Naive B cell (primary cell): ENCODE data around the gene CRAT. TPM values are rescaled to one million over a fixed set of nuclear protein-coding genes. Genes with fewer than 3 reads are reported as not detected.
A peak's percentile ranks its signal among the peaks of the same experiment; 100 is the strongest.

ENCODE experiments used
- ATAC-seq, 2 donors: fragments of 150-1000 bp; cut with Tn5 transposase; 2 replicates each; pipeline ENCODE4 v1.10.0; 2021; ENCODE audit warnings: low read depth in 2 of 2, mild to moderate bottlenecking in 2 of 2, moderate library complexity in 2 of 2
- DNase-seq: peaks from one replicate; pipeline ENCODE4 v3.0.0; 2022
- H3K27ac Mint-ChIP-seq, 6 donors: one replicate each; pipeline ENCODE4 v1.8.0; 2020 to 2022; ENCODE audit warnings: mild to moderate bottlenecking in 6 of 6, mixed read lengths in 6 of 6, moderate library complexity in 5 of 6, inconsistent platforms in 2 of 6
- H3K27me3 Mint-ChIP-seq, 3 donors: one replicate each; pipeline ENCODE4 v1.8.0; 2021 to 2022; ENCODE audit warnings: mixed read lengths in 3 of 3, mild to moderate bottlenecking in 1 of 3
- H3K36me3 Mint-ChIP-seq, 2 donors: one replicate each; pipeline ENCODE4 v1.8.0; 2020 to 2022; ENCODE audit warnings: mixed read lengths in 2 of 2, inconsistent platforms in 1 of 2, mild to moderate bottlenecking in 1 of 2
- H3K4me1 Mint-ChIP-seq, 3 donors: one replicate each; pipeline ENCODE4 v1.8.0; 2020 to 2022; ENCODE audit warnings: mixed read lengths in 3 of 3, inconsistent platforms in 1 of 3, mild to moderate bottlenecking in 1 of 3, moderate library complexity in 1 of 3
- H3K4me3 Mint-ChIP-seq, 8 donors: one replicate each; pipeline ENCODE4 v1.8.0; 2020 to 2022; ENCODE audit warnings: mild to moderate bottlenecking in 8 of 8, mixed read lengths in 8 of 8, moderate library complexity in 8 of 8, inconsistent platforms in 2 of 8
- H3K9me3 Mint-ChIP-seq, 7 donors: one replicate each; pipeline ENCODE4 v1.8.0; 2020 to 2022; ENCODE audit warnings: mixed read lengths in 7 of 7, mild to moderate bottlenecking in 5 of 7, inconsistent platforms in 2 of 7, moderate library complexity in 1 of 7
- polyA plus RNA-seq, 6 donors: library from polyadenylated mRNA; unstranded; fragments of 300-500 nt; fragmentation: Illumina TruSeq; gene quantifications; one replicate each; pipeline ENCODE4 v1.2.3, GENCODE V29; 2021; ENCODE audit warnings: low read depth in 6 of 6

The CRAT gene
- polyA plus RNA-seq, 6 donors from 2014 or later: 4.5 to 11.0 (median 7.5) TPM

DNA sequence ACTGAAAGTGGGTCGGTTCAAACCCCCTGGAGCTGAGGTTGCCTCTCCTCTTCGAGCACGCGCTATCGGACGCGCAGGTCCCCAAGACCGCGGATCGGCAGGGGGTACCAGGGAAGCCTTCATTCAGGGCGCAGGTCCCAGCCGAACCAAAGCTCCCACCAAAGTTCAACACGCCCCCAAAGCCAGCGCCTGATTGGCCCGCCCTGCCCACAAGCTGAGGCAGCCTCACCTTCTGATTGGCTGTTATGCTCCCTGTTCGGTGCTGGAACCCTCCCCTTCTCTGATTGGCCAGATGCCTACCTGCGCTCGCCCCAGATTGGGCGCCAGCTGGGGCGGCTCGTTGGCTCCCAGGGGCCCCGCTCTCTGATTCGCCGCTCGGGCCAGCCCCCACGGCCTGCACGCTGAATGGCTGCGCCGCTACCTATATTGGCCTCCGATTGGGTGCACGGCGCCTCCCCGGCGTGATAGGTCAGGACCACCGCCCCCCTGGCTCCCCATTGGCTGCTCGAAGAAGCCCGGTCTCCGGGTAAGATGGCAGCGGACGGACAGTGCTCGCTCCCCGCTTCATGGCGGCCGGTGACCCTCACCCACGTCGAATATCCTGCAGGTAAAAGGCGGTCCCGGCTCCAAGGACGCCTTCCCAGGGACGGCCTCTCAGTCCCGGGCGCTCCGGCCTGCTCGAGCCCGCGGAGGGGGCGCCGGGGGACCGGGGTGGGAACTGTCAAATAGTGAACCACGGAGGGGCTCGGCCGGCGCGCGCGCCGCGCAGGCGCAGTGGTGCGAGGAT lies 29.8 kb downstream of the CRAT start, which contains the start of gene DOLPP1:
TSS of gene DOLPP1 (plus strand) at position 511 of the 787 bp plus-strand sequence. CDS start at position 532, 21 bp downstream.
- Mint-ChIP-seq H3K36me3 (no peaks in the 10 kb centered on the region), H3K4me3 (peak within 1 kb of the TSS; percentile 90 to 97 (median 94)), H3K27ac (peak within 1 kb of the TSS; percentile 33 to 89 (median 84)), H3K27me3 (no peaks in the 10 kb centered on the region), H3K9me3 (no peaks in the 10 kb centered on the region), H3K4me1 (peaks cover 5 to 24% (median 18%) of the 10 kb centered on the region in 3 donors)
- ATAC-seq (peak; percentile 91), DNase-seq (peak; percentile 99)

DNA sequence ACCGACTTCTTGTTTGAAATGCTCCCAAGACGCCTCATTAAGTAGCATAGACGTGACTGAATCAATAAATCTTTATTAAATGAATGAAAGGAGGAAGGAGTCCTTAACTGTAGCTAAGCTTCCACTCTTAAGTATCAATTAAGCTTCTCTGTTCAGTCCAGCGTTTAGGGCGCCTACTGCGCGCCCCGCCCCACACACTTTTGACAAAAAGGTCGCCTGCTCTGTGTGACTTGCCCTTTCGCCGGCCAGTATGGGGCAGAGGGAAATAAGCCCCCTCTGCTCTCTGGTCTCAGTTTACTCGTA lies 30.3 kb downstream of the CRAT start:
- Mint-ChIP-seq H3K27me3 (no peaks in the 10 kb centered on the region), H3K9me3 (no peaks in the 10 kb centered on the region), H3K27ac (peak overlapping the region in 3 of 6 donors; percentile 66 to 89 (median 85)), H3K4me1 (peaks cover 5 to 24% (median 18%) of the 10 kb centered on the region in 3 donors), H3K36me3 (no peaks in the 10 kb centered on the region), H3K4me3 (peak overlapping the region; percentile 90 to 97 (median 94))
- no peak for DNase-seq
- ATAC-seq: no peak

DNA sequence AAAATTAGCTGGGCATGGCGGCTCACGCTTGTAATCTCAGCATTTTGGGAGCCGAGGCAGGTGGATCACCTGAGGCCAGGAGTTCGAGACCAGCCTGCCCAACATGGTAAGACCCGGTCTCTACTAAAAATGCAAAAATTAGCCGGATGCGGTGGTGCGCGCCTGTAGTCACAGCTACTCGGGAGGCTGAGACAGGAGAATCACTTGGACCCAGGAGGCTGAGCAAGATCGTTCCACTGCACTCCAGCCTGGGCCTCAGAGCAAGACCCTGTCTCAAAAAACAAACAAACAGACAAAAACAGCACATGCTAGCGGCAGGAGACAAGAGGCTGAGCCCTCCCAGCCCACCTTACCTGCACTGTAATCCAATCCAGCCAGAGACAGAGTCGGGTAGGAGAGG lies 30.8 kb downstream of the CRAT start:
- H3K27ac Mint-ChIP-seq: peak overlapping the region in 2 of 6 donors; percentile 85 to 89
- no peak for ATAC-seq

DNA sequence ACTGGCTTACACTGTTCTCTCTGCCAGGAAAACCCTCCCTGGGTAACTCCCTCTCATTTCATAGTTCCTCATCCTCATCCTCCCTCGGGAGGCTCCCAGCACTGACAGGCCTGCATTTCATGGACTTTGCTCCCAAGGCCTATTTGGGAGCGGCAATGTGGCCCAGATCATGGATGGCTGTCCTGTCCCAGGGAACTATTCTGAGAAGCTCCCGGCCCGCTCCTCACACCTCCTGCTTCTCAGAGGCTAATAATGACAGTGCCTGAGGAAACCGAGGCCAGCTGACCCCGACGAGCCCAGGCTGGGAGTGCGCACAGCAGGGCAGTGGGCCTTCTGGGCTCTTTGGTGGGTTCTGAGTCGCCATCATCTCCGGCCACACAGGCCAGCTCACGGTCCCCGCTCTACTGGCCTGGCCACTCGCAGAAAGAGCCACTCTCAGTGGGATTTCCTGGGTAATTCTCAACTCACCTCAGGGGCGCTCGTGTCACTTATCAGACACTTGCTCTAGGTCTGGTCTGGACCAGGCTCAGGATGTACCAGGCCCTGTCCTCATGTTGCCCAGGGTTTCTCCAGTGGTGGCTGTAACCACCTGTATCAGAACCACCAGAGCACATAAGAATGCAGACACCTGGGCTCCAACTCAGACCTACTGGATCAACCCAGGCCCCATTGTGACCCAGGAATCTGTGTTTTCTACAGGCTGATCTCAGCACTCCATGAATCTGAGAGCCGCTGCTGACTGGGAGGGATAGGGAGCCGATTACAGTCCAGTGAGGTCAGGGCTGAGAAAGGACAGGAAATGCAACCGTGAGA lies 31.7 kb downstream of the CRAT start:
- Mint-ChIP-seq H3K27ac (peak overlapping the region in 2 of 6 donors; percentile 14 to 83), H3K36me3 (no peaks in the 10 kb centered on the region), H3K4me3 (peak overlapping the region; percentile 49 to 94 (median 91)), H3K9me3 (no peaks in the 10 kb centered on the region), H3K4me1 (peaks cover 5 to 24% (median 18%) of the 10 kb centered on the region in 3 donors), H3K27me3 (no peaks in the 10 kb centered on the region)
- DNase-seq: no peak
- no peak for ATAC-seq

More for the DNA sequence above, 30.8 kb downstream of the CRAT start:
- no peak for DNase-seq
- Mint-ChIP-seq H3K9me3 (no peaks in the 10 kb centered on the region), H3K27me3 (no peaks in the 10 kb centered on the region), H3K36me3 (no peaks in the 10 kb centered on the region), H3K4me1 (peaks cover 5 to 24% (median 18%) of the 10 kb centered on the region in 3 donors), H3K4me3 (peak overlapping the region; percentile 90 to 97 (median 94))

DNA sequence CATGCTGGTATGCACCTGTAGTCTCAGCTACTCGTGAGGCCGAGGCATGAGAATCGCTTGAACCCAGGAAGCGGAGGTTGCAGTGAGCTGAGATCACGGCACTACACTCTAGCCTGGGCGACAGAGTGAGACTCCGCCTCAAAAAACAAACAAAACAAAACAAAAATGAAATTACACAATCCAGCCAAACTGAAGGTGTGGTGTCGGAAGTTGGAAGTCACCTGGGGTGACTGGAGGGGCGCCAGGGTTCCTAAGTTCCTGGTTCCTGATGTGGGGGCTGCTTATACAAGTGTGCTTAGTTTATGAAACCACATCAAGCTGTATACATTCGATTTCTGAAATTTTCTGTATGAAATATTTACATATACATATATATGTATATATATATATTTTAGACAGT lies 33.4 kb downstream of the CRAT start:
- Mint-ChIP-seq H3K9me3 (no peaks in the 10 kb centered on the region), H3K36me3 (no peaks in the 10 kb centered on the region), H3K27me3 (no peaks in the 10 kb centered on the region), H3K4me3 (peak overlapping the region in 1 of 8 donors; percentile 44), H3K27ac (no peak overlapping the region), H3K4me1 (peaks cover 0 to 21% (median 10%) of the 10 kb centered on the region in 3 donors)
- no peak for DNase-seq
- no peak for ATAC-seq

DNA sequence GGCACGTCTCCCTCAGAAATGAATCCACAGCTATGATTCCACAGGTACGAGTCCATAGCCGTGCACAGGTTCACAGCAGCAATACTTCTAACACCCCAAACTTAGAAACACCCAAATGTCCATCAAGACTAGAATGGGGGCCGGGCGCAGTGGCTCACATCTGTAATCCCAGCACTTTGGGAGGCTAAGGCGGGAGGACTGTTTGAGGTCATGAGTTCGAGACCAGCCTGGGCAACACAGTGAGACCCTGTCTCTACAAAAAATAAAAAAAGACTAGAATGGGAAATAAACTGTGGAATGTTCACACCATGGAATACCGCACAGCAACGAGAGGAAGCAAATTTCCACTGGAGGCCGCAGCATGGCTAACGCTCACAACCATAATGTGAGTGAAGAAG lies 34.0 kb downstream of the CRAT start:
- ATAC-seq: no peak
- Mint-ChIP-seq H3K27me3 (no peaks in the 10 kb centered on the region), H3K4me3 (peak overlapping the region in 2 of 8 donors; percentile 18 to 51), H3K27ac (no peak overlapping the region), H3K9me3 (no peaks in the 10 kb centered on the region), H3K36me3 (no peaks in the 10 kb centered on the region), H3K4me1 (peaks cover 0 to 19% (median 10%) of the 10 kb centered on the region in 3 donors)
- DNase-seq: no peak

DNA sequence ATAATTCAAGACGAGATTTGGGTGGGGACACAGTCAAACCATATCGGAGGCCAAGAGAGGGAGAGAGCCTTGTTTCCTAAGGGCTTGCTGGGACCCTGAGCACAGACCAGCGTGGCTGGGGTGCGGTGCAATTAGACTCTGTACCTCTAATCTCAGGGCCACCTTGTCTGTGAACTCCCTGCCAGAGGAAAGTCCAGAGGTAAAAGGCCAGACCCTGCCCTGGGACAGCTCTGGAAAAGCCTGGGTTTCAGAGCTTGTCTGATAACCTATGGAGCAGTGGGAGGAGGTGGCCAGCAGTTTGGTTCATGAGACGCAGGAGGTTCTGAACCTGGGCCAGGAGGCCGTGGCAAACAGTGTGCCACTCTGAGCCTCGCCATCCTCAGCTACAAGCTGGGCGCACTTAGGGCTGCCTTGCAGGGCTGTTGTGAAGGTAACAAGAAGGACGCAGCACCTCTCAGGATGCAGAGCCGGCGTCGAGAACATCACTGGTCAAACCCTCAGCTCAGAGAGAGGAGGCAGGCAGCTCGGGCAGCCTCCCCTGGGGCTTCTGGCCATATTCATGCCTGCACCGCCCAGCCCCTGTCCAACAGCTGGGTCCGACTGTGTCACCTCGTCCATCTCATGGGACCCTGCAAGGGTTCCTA lies 34.5 kb downstream of the CRAT start:
- H3K27ac Mint-ChIP-seq: peak overlapping the region in 2 of 6 donors; percentile 24 to 76
- H3K27me3 Mint-ChIP-seq: no peaks in the 10 kb centered on the region
- DNase-seq: no peak
- H3K4me3 Mint-ChIP-seq: peak overlapping the region in 1 of 8 donors; percentile 51
- no peak for ATAC-seq
- no peaks in the 10 kb centered on the region for H3K36me3 Mint-ChIP-seq
- H3K4me1 Mint-ChIP-seq: peaks cover 0 to 21% (median 10%) of the 10 kb centered on the region in 3 donors
- no peaks in the 10 kb centered on the region for H3K9me3 Mint-ChIP-seq

DNA sequence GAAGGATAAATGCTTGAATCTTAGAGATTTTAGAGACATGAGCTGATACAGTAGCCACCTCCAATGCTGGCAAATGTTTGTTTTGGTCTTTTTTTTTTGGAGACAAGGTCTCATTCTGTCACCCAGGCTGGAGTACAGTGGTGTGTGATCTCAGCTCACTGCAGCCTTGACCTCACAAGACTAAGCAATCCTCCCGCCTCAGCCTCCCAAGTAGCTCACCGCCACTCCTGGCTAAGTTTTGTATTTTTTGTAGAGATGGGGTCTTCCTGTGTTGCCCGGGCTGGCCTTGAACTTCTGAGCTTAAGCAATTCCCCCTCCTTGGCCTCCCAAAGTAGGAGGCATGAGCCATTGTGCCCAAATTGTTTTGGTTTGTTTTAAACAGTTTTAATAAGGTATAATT lies 36.5 kb downstream of the CRAT start:
- H3K4me3 Mint-ChIP-seq: no peak overlapping the region
- H3K27ac Mint-ChIP-seq: no peak overlapping the region

DNA sequence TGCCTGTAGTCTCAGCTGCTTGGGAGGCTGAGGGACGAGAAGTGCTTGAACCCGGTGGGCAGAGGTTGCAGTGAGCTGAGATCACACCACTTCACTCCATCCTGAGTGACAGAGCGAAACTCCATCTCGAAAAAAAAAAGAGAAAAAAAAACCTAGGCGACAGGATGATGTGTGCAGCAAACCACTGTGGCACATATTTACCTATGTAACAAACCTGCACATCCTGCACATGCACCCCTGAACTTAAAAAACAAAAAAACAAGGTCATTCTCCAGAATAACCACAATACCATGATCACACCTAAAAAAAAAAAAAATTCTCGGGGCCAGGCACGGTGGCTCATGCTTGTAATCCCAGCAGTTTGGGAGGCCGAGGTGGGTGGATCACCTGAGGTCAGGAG lies 37.2 kb downstream of the CRAT start:
- H3K27ac Mint-ChIP-seq: no peak overlapping the region
- no peak for ATAC-seq

More for the DNA sequence above, 36.5 kb downstream of the CRAT start:
- DNase-seq: no peak
- no peaks in the 10 kb centered on the region for H3K9me3 Mint-ChIP-seq
- no peak for ATAC-seq
- no peaks in the 10 kb centered on the region for H3K36me3 Mint-ChIP-seq
- no peaks in the 10 kb centered on the region for H3K27me3 Mint-ChIP-seq
- peaks cover 9 to 27% (median 19%) of the 10 kb centered on the region in 3 donors for H3K4me1 Mint-ChIP-seq

DNA sequence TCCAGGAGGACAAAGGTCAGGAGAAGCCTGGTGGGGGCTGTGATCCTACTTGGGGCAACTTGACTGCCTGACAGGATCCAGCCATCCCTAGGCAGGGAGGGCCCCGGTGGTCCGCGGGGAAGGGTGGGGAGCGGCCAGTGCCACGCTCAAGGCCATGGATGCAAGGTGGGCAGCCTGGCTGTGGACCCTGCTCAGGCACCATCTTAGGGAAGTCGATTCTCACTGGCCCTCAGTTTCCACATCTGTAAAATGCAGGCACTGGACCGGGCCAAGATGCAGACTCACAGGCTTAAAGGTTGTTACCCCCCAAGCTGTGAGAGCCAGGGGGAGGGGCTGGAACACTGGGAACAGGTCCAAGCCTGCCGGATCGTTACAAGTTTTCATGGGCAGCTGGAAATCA lies 38.4 kb downstream of the CRAT start:
- Mint-ChIP-seq H3K36me3 (no peaks in the 10 kb centered on the region), H3K9me3 (no peaks in the 10 kb centered on the region), H3K4me3 (no peak overlapping the region), H3K27ac (no peak overlapping the region), H3K4me1 (peaks cover 19 to 38% (median 31%) of the 10 kb centered on the region in 3 donors), H3K27me3 (no peaks in the 10 kb centered on the region)
- ATAC-seq (no peak), DNase-seq (no peak)

More for the DNA sequence above, 37.2 kb downstream of the CRAT start:
- Mint-ChIP-seq H3K9me3 (no peaks in the 10 kb centered on the region), H3K4me1 (peaks cover 15 to 34% (median 26%) of the 10 kb centered on the region in 3 donors), H3K27me3 (no peaks in the 10 kb centered on the region), H3K4me3 (no peak overlapping the region), H3K36me3 (no peaks in the 10 kb centered on the region)
- DNase-seq: no peak

DNA sequence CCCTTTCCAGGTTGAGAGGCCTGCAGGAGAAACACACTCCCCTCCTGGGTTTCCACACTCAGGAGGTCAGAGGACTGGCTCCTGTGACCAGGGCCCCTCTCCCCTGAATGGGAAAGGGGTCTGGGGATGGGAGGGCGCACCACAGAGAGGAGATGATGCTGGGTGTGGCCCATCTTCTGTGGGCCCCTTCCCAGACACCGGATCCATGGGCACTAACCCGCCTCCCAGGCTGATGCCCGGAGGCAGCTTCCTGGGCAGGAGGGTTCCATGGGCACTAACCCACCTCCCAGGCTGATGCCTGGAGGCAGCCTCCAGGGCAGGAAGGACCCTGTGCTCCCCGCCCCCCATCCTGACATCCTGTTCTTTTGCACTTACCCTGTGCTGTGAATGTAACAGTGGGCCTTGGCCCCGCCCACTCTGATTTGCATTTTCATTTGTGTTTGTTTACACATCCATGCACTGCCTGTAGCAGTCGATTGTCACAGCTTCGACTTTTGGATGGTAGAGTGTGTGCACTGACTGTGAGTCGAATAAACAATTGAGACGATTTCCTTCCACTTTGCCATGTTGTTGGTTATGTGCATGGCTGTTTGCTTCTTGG lies 39.0 kb downstream of the CRAT start:
- Mint-ChIP-seq H3K4me1 (peaks cover 19 to 38% (median 31%) of the 10 kb centered on the region in 3 donors), H3K9me3 (no peaks in the 10 kb centered on the region)

DNA sequence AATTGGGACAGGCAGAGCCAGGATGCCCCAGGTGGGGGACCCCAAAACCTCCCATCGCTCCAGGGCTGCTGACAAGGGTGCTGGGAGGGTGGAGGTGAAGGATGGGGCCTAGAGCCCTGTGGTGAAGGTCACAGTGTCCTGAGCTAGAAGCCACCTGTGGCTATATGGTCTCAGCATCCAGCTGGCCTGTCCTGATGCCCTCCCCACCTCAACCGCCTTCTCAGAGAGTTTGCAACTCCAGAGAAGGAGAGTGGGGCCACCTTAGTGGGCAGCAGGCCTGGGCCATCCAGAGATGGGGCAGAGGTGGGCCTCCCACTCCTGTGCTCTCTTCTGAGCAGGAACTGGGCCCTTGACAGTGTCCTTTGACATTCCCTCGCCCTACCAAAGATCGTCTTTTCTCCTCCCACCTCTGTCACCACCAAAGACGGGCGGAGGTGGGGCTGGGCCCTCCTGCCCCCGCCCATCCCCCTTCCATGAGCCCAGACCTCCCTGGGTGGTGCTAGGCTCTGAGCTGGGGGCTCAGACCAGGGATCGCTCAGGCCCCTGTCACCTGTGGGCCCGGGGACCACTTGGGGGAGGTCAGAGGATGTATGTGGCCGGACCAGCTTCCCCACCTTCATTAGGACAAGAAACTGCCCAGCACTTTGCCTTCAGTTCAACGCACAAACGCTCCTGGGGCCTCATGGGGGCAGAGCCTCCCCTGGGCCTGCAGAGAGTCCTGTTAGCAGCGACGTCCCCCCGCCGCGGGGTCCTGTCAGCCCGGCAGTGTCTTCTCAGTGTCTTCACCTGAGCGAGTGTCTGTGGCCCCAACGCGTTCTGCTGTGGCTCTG lies 39.7 kb downstream of the CRAT start:
- H3K4me1 Mint-ChIP-seq: peaks cover 19 to 38% (median 31%) of the 10 kb centered on the region in 3 donors
- peak overlapping the region in 2 of 6 donors; percentile 24 to 42 for H3K27ac Mint-ChIP-seq
- H3K27me3 Mint-ChIP-seq: no peaks in the 10 kb centered on the region
- DNase-seq (no peak), ATAC-seq (no peak)
- no peaks in the 10 kb centered on the region for H3K36me3 Mint-ChIP-seq
- no peaks in the 10 kb centered on the region for H3K9me3 Mint-ChIP-seq
- peak overlapping the region in 1 of 8 donors; percentile 53 for H3K4me3 Mint-ChIP-seq

More for the DNA sequence above, 39.0 kb downstream of the CRAT start:
- Mint-ChIP-seq H3K27me3 (no peaks in the 10 kb centered on the region), H3K27ac (no peak overlapping the region), H3K4me3 (no peak overlapping the region), H3K36me3 (no peaks in the 10 kb centered on the region)
- ATAC-seq (no peak), DNase-seq (no peak)
